A673 (cell line): ENCODE measurements around the gene GRIK1.

Experiments
- CTCF ChIP-seq: fragments of 300-800, 200-600 bp; sonication (generic); conservative IDR thresholded peaks from 2 replicates; pipeline ENCODE4 v1.5.1; 2017; ENCODE audit warnings: low read depth, mild to moderate bottlenecking, antibody characterized with exemption, low read length, moderate library complexity, mixed read lengths
- EZH2 ChIP-seq: fragments of 200-600 bp; sonication (generic); IDR thresholded peaks from 2 replicates; pipeline ENCODE4 v1.6.1; 2017; ENCODE audit warnings: borderline replicate concordance, low read depth, mild to moderate bottlenecking, mixed read lengths, antibody characterized with exemption, low read length; ENCODE audit not compliant: poor library complexity, severe bottlenecking

- TF ChIP-seq CTCF (no peak), EZH2 (no peak)
Measured at GRCh38 chr21:29875036-29875716, 64.6 kb downstream of the GRIK1 start.
